ENCODE results near the gene HDAC9. TPM values are rescaled to one million over a fixed set of nuclear protein-coding genes. Genes with fewer than 3 reads are reported as not detected.

HDAC9 gene
- total RNA-seq, 2 donors from 2014 or later, result 4.9 to 12.9 TPM

- WGBS, 2 donors, result 60 to 83% methylated on average over 1 of the region's 1 CpG
- ATAC-seq, result no peak
- Histone ChIP-seq H3K27me3 (no peaks in the 10 kb centered on the region), H3K4me1 (no peaks in the 10 kb centered on the region), H3K9me3 (no peaks in the 10 kb centered on the region), H3K36me3 (replicated peaks in 1 of 2; ENCODE audit: insufficient read depth in 1 of 2, low read depth in 2 of 2) (no peaks in the 10 kb centered on the region), H3K4me3 (no peak overlapping the region), H3K27ac (no peak overlapping the region)
- DNase-seq, result no peak
- intact Hi-C loops (cut with DNase I), result no loop called here
- TF ChIP-seq POLR2A (IDR thresholded peaks at IDR 0.05) (no peak), CTCF (IDR thresholded peaks at IDR 0.05) (no peak)
Observed at GRCh38 chr7:19016140-19016539, 520.6 kb downstream of the HDAC9 start.

DNA sequence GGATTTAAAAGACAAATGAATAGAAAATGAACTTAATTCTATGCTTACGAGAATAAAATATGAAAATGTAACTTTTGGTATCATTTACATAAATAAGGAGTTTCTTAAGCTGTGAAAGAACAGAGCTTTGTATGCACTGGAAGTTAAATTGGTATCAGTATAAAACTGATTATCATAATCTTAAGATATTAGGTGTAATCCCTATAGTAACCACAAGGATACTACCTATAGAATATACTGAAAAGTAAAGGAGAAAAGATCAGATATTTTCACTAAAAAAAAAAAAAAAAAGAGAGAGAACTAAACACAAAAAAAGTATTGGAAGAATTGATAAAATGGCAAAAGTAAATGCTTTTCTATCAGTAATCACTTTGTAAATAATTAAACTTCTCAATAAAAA is 521.8 kb downstream of the HDAC9 start:
- no peak for DNase-seq
- no peaks in the 10 kb centered on the region for H3K4me1 ChIP-seq
- no peak for ATAC-seq
- H3K27ac ChIP-seq, result no peak overlapping the region
- H3K27me3 ChIP-seq, result no peaks in the 10 kb centered on the region
- no peak for TF ChIP-seq CTCF (IDR thresholded peaks at IDR 0.05)
- no peak overlapping the region for H3K4me3 ChIP-seq
- intact Hi-C loops (cut with DNase I), result no loop called here
- no peaks in the 10 kb centered on the region for H3K36me3 ChIP-seq (replicated peaks in 1 of 2; ENCODE audit: insufficient read depth in 1 of 2, low read depth in 2 of 2)
- no peaks in the 10 kb centered on the region for H3K9me3 ChIP-seq
- 48 to 54% methylated on average over 1 of the region's 1 CpG for WGBS, 2 donors

- WGBS, 2 donors, result 51 to 53% methylated on average over 2 of the region's 2 CpGs
- H3K27ac ChIP-seq, result no peak overlapping the region
- ATAC-seq, result no peak
- TF ChIP-seq CTCF (IDR thresholded peaks at IDR 0.05), result no peak
- TF ChIP-seq POLR2A (IDR thresholded peaks at IDR 0.05), result no peak
- no peaks in the 10 kb centered on the region for H3K9me3 ChIP-seq
- DNase-seq, result no peak
- H3K36me3 ChIP-seq (replicated peaks in 1 of 2; ENCODE audit: insufficient read depth in 1 of 2, low read depth in 2 of 2), result no peaks in the 10 kb centered on the region
- no peaks in the 10 kb centered on the region for H3K4me1 ChIP-seq
- no peak overlapping the region for H3K4me3 ChIP-seq
- intact Hi-C loops (cut with DNase I), result no loop called here
- H3K27me3 ChIP-seq, result no peaks in the 10 kb centered on the region
Observed at GRCh38 chr7:19020062-19020461, 524.5 kb downstream of the HDAC9 start.

DNA sequence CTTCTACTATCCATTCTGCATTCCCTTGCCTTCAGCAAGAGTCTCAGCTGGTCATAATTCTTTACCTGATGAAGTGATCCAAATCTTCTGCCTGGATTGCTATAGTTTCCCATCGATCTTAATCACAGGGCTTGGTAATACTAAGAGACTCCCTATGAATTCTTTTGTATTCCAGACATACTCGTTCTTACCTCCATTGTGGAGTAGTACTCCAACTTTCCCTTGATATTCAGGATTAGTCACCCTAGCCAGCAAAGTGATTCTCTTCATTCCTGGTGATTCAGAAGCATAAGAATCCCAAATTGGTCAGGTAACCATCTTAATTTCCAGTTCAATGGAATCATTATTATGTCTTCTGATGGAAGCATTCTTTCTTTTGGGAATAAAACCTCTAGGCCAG is 525.2 kb downstream of the HDAC9 start:
- 40 to 43% methylated on average over 2 of the region's 2 CpGs for WGBS, 2 donors
- no peaks in the 10 kb centered on the region for H3K27me3 ChIP-seq
- no peak overlapping the region for H3K4me3 ChIP-seq
- TF ChIP-seq CTCF (IDR thresholded peaks at IDR 0.05) (no peak), POLR2A (IDR thresholded peaks at IDR 0.05) (no peak)
- H3K4me1 ChIP-seq, result no peaks in the 10 kb centered on the region
- H3K36me3 ChIP-seq (replicated peaks in 1 of 2; ENCODE audit: insufficient read depth in 1 of 2, low read depth in 2 of 2), result no peaks in the 10 kb centered on the region
- H3K27ac ChIP-seq, result no peak overlapping the region
- H3K9me3 ChIP-seq, result no peaks in the 10 kb centered on the region
- no peak for DNase-seq
- ATAC-seq, result no peak
- intact Hi-C loops (cut with DNase I), result no loop called here

DNA sequence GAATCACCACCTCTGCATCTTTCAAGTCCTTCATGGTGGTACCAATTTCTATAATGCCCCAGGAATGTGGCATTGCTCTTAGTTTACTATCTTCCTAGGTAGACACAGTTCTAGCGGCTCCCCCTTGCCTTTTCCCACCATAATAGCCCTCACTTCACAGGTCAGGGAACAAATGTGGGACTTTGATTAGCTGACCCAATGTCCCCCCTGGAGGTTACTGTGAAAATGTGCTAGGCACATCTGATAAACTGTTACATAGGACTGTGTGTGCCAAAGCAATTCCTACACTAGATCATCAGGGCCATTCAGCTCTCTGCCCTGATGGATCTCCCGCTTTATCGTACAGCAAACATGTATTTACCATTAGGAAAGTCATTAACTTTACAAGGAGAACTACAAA is 527.9 kb downstream of the HDAC9 start:
- Histone ChIP-seq H3K27me3 (no peaks in the 10 kb centered on the region), H3K4me1 (no peaks in the 10 kb centered on the region), H3K27ac (no peak overlapping the region), H3K4me3 (no peak overlapping the region), H3K36me3 (replicated peaks in 1 of 2; ENCODE audit: insufficient read depth in 1 of 2, low read depth in 2 of 2) (no peaks in the 10 kb centered on the region), H3K9me3 (no peaks in the 10 kb centered on the region)
- ATAC-seq (no peak), DNase-seq (no peak)
- TF ChIP-seq POLR2A (IDR thresholded peaks at IDR 0.05), result no peak
- TF ChIP-seq CTCF (IDR thresholded peaks at IDR 0.05), result no peak
- intact Hi-C loops (cut with DNase I), result no loop called here
- 68 to 71% methylated on average over 3 of the region's 3 CpGs for WGBS, 2 donors
